HG02970 (cell line): ENCODE data around the gene ABHD5.

Experiments
- ATAC-seq: cut with Tn5 transposase; IDR thresholded peaks from one replicate; pipeline ENCODE4 v1.9.1; 2021; ENCODE audit warnings: mild to moderate bottlenecking, moderate library complexity, moderate number of reproducible peaks; ENCODE audit not compliant: unreplicated experiment, low FRiP score

The ABHD5 gene

GRCh38 chr3:43753741-43754715 is 63.3 kb downstream of the ABHD5 start:
- ATAC-seq, result no peak

DNA sequence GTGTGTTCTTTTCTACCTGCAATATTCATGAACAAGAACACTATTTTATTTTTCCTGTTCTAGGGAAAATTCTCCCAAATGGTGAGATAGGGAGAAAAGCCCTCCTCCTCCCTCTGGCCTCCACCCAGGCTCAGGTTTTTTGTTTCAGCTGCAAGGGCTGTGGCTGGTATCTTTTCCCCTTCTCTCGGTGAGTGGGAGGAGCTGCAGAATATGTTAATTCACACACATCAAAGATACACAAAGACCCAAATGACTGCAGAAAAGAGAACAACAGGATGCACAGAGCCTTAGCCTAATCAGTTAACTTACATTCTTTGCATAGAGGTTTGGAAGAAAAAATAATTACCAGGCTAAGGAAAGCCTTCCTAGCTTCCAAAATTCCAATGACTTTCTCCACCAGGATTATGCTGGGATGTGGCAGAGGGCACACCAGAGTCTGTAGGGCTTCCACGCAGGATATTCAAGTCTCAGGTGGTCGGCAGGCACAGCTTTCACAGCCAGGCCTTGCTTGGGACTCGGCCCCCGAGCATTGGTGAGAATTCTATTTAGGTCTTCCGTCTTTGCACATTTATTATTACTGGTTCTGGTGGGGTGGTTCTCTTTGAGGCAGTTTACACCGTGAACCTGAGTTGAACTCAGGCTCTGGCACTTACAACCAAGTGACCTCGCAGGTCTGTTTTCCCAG is 64.9 kb downstream of the ABHD5 start:
- ATAC-seq, result no peak

DNA sequence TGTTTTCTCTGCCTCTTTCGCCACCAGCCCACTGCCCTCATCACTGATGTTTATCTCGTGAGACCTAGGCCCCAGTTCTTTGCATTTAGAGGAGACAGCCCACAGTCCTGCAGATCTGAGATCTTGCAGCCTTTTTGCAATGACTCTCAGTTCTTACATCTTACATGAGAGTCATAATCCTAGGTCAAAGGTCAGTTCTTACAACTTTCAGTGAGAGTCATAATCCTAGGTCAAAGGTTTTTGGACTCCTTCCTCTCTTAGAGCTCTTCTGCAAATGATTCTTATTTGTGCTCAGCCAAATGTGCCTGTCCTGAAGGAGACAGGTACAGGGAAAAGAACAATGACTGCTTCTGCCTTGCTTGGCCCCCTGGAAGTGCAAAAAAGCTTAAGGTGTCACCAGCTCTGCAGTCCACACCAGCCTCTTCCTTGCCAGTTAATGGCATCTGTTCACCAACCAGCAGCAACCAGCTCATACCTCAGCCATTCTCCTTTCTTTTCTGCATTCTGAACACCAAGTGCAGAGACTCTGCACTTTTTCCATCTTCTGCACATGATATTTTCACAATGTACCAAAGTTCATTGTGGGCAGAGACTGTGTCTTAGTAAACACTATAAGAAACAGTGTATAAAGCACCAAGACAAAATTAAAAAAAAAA is 67.1 kb downstream of the ABHD5 start:
- ATAC-seq, result no peak

DNA sequence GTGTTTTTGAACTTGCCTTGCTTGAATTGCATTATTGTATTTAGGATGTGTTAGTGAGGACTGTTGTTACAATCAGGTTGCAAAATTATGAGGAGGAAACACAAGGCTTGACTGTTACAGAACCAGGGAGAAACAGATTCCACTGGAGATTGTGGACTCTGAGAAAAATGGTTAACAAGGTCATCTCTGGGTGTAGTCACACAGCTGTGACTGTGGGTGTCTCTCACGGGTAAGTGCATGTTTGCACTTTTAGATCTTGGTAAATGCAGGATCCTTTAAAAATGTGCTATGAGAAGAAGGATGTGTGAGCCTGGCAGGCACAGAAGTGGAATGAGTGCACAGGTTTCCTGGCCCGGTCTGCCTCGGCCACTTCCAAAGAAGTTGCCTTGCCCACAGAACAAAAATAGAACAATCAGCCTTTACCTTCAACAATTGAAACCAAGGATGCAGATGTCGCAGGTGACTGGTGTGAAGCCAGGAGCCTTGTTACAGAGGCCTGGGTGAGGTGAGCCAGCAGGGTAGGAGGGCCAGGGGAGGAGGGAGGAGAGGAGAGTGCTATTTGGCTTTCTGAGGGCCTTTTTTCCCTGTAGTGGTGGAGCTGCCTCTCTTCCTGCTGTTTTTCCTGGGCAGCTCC is 68.0 kb downstream of the ABHD5 start:
- ATAC-seq, result no peak

DNA sequence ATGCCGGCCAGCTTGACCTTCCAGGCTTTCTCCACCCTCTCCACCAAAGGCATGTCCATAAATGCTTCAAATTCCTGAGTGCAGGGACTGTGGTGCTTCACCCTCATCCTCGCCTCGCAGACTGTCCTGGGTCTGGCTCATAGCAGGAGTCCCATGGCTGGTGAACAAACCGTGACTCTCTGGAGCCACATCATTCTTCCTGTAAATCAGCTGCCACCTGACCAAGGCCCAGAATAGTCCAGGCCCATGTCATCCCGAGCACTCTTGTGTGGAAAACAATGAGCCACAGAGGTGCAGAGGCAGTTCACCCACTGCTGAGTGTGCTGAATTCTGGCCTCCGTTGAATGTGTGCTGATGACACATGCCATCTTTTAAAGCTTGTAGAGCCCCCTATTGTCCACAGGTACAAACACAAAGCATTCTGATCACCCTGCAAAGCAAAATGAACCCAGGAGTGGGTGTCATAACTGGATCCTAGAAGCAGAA is 68.6 kb downstream of the ABHD5 start:
- no peak for ATAC-seq

GRCh38 chr3:43759938-43760337 is 69.2 kb downstream of the ABHD5 start:
- no peak for ATAC-seq

DNA sequence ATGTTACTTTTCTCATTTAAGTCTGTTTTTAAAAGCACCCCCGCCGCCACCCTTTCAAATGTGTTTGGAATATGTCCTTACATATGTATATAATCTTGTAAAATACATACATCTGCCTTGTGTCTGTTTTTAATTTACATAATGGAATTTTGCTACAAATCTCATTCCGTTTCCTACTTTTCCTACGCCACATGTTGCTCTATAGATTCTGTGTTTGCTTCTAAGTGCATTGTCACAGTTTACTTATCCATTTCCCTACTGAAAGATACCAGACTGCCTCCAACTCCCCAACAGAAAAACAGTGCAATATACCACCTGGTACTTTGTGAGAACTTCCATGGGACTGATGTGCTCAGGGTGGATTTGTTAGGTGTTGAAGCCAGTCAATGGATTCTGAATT is 70.2 kb downstream of the ABHD5 start:
- ATAC-seq, result no peak

DNA sequence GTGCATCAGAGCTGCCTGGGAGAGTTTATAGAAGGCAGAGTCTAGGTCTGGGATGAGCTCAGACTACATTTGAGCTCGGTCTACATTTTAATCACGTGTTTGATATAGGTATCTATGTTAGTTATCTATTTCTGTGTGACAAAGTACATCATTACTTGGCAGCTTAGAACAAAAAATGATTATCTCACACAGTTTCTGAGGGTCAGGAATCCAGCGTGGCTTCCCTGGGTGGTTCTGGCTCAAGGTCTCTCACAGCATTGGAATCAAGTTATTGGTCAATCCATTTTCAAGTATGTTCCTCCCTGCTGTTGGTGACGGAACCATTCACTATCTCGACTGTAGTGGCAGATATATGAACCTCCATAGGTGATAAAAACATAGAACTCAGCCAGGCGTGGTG is 71.7 kb downstream of the ABHD5 start:
- ATAC-seq, result no peak

DNA sequence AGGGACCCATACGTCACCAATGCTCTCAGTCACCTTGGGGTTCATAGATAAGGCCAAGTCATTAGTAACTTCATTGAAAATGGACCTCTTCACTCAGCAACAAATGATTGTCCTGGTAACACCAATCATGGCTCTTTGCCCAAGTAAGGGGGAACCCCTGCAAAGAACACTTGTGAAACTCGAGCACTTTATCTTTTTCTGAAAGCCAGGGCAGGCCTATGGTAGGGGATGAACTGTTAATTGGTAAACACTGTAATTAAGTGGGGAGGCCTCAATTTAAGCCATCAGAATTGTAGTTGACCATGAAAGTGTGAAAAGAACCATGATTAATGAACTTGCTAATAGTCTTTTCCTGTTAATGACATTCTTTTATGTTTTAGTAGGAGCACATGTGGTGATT is 73.3 kb downstream of the ABHD5 start:
- no peak for ATAC-seq

- ATAC-seq, result no peak
Measured at GRCh38 chr3:43764471-43764870, 73.7 kb downstream of the ABHD5 start.

DNA sequence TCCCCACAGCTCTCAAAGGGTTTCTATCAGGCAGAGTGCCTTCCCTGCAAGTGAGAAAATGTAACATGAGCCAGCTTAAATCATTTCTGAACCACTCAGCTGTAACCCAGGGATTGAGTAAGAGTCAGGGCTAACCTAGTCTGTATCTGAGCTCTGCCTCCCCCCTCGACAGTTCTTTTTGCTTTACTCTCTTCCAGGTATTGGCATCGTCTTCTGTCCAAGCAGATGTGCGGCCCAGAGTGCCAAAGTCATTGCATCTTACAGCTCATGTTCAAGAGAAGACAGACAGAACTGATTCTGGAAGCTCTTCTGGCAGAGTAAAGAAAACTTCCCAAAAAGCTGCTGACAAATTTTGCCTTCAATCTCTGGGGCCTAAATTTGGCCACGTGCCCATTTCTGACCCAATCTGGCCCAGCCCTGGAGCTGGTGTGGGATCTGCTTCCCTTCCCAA is 74.8 kb downstream of the ABHD5 start:
- ATAC-seq, result no peak

GRCh38 chr3:43766672-43767465 is 76.1 kb downstream of the ABHD5 start:
- no peak for ATAC-seq

DNA sequence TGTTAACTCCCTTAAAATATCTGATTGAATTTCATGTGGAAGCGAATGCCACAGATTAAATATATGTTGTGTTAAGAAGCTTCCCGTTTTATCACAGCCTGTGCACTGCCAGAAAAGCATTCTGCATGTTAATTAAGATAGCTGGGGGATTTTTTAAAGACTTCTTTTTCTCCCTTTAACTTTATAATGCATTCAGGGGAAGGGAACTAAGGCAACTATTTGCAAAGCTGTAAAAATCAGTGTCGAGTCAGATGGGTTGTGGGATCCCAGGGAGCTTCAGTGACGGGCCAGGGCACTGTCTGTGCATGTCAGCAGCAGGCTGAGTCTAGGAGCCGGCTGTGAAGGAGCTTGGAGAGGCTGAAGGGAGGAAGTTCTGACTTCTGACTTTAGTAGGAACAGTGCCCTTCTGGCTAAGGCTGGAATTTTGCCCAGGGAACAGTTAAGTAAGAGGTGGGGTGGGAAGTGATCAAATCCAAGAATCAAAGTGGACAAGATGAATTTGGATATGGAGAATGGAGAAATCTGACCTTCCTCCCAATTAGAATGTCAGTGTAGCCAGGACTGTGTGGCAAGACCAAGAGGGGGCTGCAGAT is 77.7 kb downstream of the ABHD5 start:
- no peak for ATAC-seq

GRCh38 chr3:43769097-43769884 is 78.6 kb downstream of the ABHD5 start:
- ATAC-seq, result no peak

- no peak for ATAC-seq
Measured at GRCh38 chr3:43769885-43770425, 79.2 kb downstream of the ABHD5 start.

GRCh38 chr3:43770426-43771103 is 79.8 kb downstream of the ABHD5 start:
- ATAC-seq, result no peak

- no peak for ATAC-seq
Measured at GRCh38 chr3:43771610-43772009, 80.9 kb downstream of the ABHD5 start.
